ENCODE data around the gene BCAN. TPM values are rescaled to one million over a fixed set of nuclear protein-coding genes. Genes with fewer than 3 reads are reported as not detected.
A peak's percentile ranks its signal among the peaks of the same experiment; 100 is the strongest.

The BCAN gene
- total RNA-seq, 4 donors from 2014 or later = 0.45 to 1.0 (median 0.99) TPM; not detected in 1

- Histone ChIP-seq H3K27me3 (peaks cover 0 to 61% (median 8%) of the 10 kb centered on the region in 4 donors), H3K4me3 (no peak overlapping the region), H3K4me1 (peaks cover 13 to 20% (median 19%) of the 10 kb centered on the region in 4 donors), H3K36me3 (no peaks in the 10 kb centered on the region), H3K9me3 (no peaks in the 10 kb centered on the region), H3K27ac (replicated peaks in 1 of 4) (no peak overlapping the region)
- DNase-seq (ENCODE audit: extremely low spot score) = no peak
- intact Hi-C loops (cut with DNase I) = loop anchor here (10.0 kb wide), 1 partner anchor 203 kb away; no protein-coding TSS in a partner anchor
- 80% methylated on average over 7 of the region's 8 CpGs for WGBS
- TF ChIP-seq EP300 (IDR thresholded peaks at IDR 0.05) (no peak), POLR2AphosphoS5 (IDR thresholded peaks at IDR 0.05) (no peak), POLR2A (IDR thresholded peaks at IDR 0.05; ENCODE audit: low read depth) (no peak), CTCF (IDR thresholded peaks at IDR 0.05) (no peak)
Measured at GRCh38 chr1:156681196-156681960, 39.5 kb downstream of the BCAN start.

GRCh38 chr1:156682166-156682890, 40.4 kb downstream of the BCAN start:
- no peak for DNase-seq (ENCODE audit: extremely low spot score)
- Histone ChIP-seq H3K36me3 (no peaks in the 10 kb centered on the region), H3K27ac (replicated peaks in 1 of 4) (no peak overlapping the region), H3K27me3 (peaks cover 0 to 59% (median 4%) of the 10 kb centered on the region in 4 donors), H3K4me3 (no peak overlapping the region), H3K4me1 (peaks cover 4 to 11% (median 9%) of the 10 kb centered on the region in 4 donors), H3K9me3 (no peaks in the 10 kb centered on the region)
- WGBS = 67% methylated on average over 5 of the region's 5 CpGs
- TF ChIP-seq POLR2A (IDR thresholded peaks at IDR 0.05; ENCODE audit: low read depth) = no peak
- no peak for TF ChIP-seq CTCF (IDR thresholded peaks at IDR 0.05)
- TF ChIP-seq EP300 (IDR thresholded peaks at IDR 0.05) = no peak
- intact Hi-C loops (cut with DNase I) = loop anchor here (10.0 kb wide), 1 partner anchor 202 kb away; no protein-coding TSS in a partner anchor

- TF ChIP-seq CTCF (IDR thresholded peaks at IDR 0.05) (no peak), POLR2AphosphoS5 (IDR thresholded peaks at IDR 0.05) (no peak), EP300 (IDR thresholded peaks at IDR 0.05) (no peak), POLR2A (IDR thresholded peaks at IDR 0.05; ENCODE audit: low read depth) (no peak)
- peaks cover 0 to 64% (median 2%) of the 10 kb centered on the region in 4 donors for H3K27me3 ChIP-seq
- no peak overlapping the region for H3K27ac ChIP-seq (replicated peaks in 1 of 4)
- H3K4me1 ChIP-seq = peaks cover 2 to 6% (median 4%) of the 10 kb centered on the region in 4 donors
- WGBS = 86% methylated on average over 5 of the region's 5 CpGs
- H3K4me3 ChIP-seq = no peak overlapping the region
- intact Hi-C loops (cut with DNase I) = loop anchor here (10.0 kb wide), 1 partner anchor 200 kb away; no protein-coding TSS in a partner anchor
- H3K36me3 ChIP-seq = no peaks in the 10 kb centered on the region
- no peak for DNase-seq (ENCODE audit: extremely low spot score)
- H3K9me3 ChIP-seq = no peaks in the 10 kb centered on the region
Measured at GRCh38 chr1:156684227-156684782, 42.4 kb downstream of the BCAN start.

GRCh38 chr1:156689035-156689952, 47.4 kb downstream of the BCAN start:
- H3K36me3 ChIP-seq = no peaks in the 10 kb centered on the region
- no peaks in the 10 kb centered on the region for H3K9me3 ChIP-seq
- H3K27ac ChIP-seq (replicated peaks in 1 of 4) = no peak overlapping the region
- DNase-seq (ENCODE audit: extremely low spot score) = no peak
- intact Hi-C loops (cut with DNase I) = loop anchor here (1.0 to 10.0 kb wide), 2 partner anchors 36 to 196 kb away; no protein-coding TSS in a partner anchor
- TF ChIP-seq POLR2AphosphoS5 (IDR thresholded peaks at IDR 0.05) (peak in 1 of 2 donors; percentile 49), EP300 (IDR thresholded peaks at IDR 0.05) (no peak), CTCF (IDR thresholded peaks at IDR 0.05) (peak; percentile 92 to 93 (median 93)), POLR2A (IDR thresholded peaks at IDR 0.05; ENCODE audit: low read depth) (no peak)
- H3K4me3 ChIP-seq = peak overlapping the region in 3 of 4 donors; percentile 2 to 37 (median 22)
- 2% methylated on average over 10 of the region's 23 CpGs for WGBS
- H3K27me3 ChIP-seq = peaks cover 0 to 80% (median 4%) of the 10 kb centered on the region in 4 donors
- H3K4me1 ChIP-seq = peaks cover 7 to 28% (median 19%) of the 10 kb centered on the region in 4 donors
